ENCODE results near the gene MCEE.
"Not testable (repeated sequence)": the region's sequence is repeated elsewhere in the genome, so short reads cannot be mapped to it uniquely, and the experiment has no call there.

MCEE gene

GRCh38 chr2:71100195-71100964, 29.6 kb downstream of the MCEE start:
- no peaks in the 10 kb centered on the region for H3K36me3 ChIP-seq (ENCODE audit: control insufficient read depth in 1 of 2, insufficient read depth in 2 of 2, low read length in 2 of 2)
- no peaks in the 10 kb centered on the region for H3K9me3 ChIP-seq (ENCODE audit: control insufficient read depth in 1 of 2, low read length in 2 of 2)
- no peak overlapping the region for H3K27ac ChIP-seq (ENCODE audit: low read length)
- H3K4me1 ChIP-seq (ENCODE audit: control insufficient read depth in 1 of 2, insufficient read depth in 2 of 2, low read length in 2 of 2), result no peaks in the 10 kb centered on the region
- H3K4me3 ChIP-seq (ENCODE audit: low read depth in 1 of 2, low read length in 2 of 2), result no peak overlapping the region
- H3K27me3 ChIP-seq (ENCODE audit: low read depth, low read length), result no peaks in the 10 kb centered on the region

GRCh38 chr2:71092491-71093260, 37.4 kb downstream of the MCEE start:
- not testable (repeated sequence) for H3K4me3 ChIP-seq (ENCODE audit: low read depth in 1 of 2, low read length in 2 of 2); H3K27ac ChIP-seq (ENCODE audit: low read length); H3K36me3 ChIP-seq (ENCODE audit: control insufficient read depth in 1 of 2, insufficient read depth in 2 of 2, low read length in 2 of 2); H3K27me3 ChIP-seq (ENCODE audit: low read depth, low read length); H3K4me1 ChIP-seq (ENCODE audit: control insufficient read depth in 1 of 2, insufficient read depth in 2 of 2, low read length in 2 of 2); H3K9me3 ChIP-seq (ENCODE audit: control insufficient read depth in 1 of 2, low read length in 2 of 2)

- H3K27ac ChIP-seq (ENCODE audit: low read length); H3K27me3 ChIP-seq (ENCODE audit: low read depth, low read length); H3K9me3 ChIP-seq (ENCODE audit: control insufficient read depth in 1 of 2, low read length in 2 of 2); H3K4me3 ChIP-seq (ENCODE audit: low read depth in 1 of 2, low read length in 2 of 2); H3K4me1 ChIP-seq (ENCODE audit: control insufficient read depth in 1 of 2, insufficient read depth in 2 of 2, low read length in 2 of 2); H3K36me3 ChIP-seq (ENCODE audit: control insufficient read depth in 1 of 2, insufficient read depth in 2 of 2, low read length in 2 of 2): not testable (repeated sequence)
These were observed 38.2 kb downstream of the MCEE start for GRCh38 chr2:71091808-71092207.

- H3K4me3 ChIP-seq (ENCODE audit: low read depth in 1 of 2, low read length in 2 of 2); H3K4me1 ChIP-seq (ENCODE audit: control insufficient read depth in 1 of 2, insufficient read depth in 2 of 2, low read length in 2 of 2); H3K9me3 ChIP-seq (ENCODE audit: control insufficient read depth in 1 of 2, low read length in 2 of 2); H3K27ac ChIP-seq (ENCODE audit: low read length); H3K27me3 ChIP-seq (ENCODE audit: low read depth, low read length); H3K36me3 ChIP-seq (ENCODE audit: control insufficient read depth in 1 of 2, insufficient read depth in 2 of 2, low read length in 2 of 2): not testable (repeated sequence)
These were observed 40.6 kb downstream of the MCEE start for GRCh38 chr2:71089475-71089874.

- H3K4me3 ChIP-seq (ENCODE audit: low read depth in 1 of 2, low read length in 2 of 2); H3K36me3 ChIP-seq (ENCODE audit: control insufficient read depth in 1 of 2, insufficient read depth in 2 of 2, low read length in 2 of 2); H3K4me1 ChIP-seq (ENCODE audit: control insufficient read depth in 1 of 2, insufficient read depth in 2 of 2, low read length in 2 of 2); H3K9me3 ChIP-seq (ENCODE audit: control insufficient read depth in 1 of 2, low read length in 2 of 2); H3K27me3 ChIP-seq (ENCODE audit: low read depth, low read length); H3K27ac ChIP-seq (ENCODE audit: low read length): not testable (repeated sequence)
These were observed 44.6 kb downstream of the MCEE start for GRCh38 chr2:71085325-71086003.

- not testable (repeated sequence) for H3K27ac ChIP-seq (ENCODE audit: low read length); H3K27me3 ChIP-seq (ENCODE audit: low read depth, low read length); H3K4me1 ChIP-seq (ENCODE audit: control insufficient read depth in 1 of 2, insufficient read depth in 2 of 2, low read length in 2 of 2); H3K9me3 ChIP-seq (ENCODE audit: control insufficient read depth in 1 of 2, low read length in 2 of 2); H3K36me3 ChIP-seq (ENCODE audit: control insufficient read depth in 1 of 2, insufficient read depth in 2 of 2, low read length in 2 of 2)
- H3K4me3 ChIP-seq (ENCODE audit: low read depth in 1 of 2, low read length in 2 of 2), result peak overlapping the region in 1 of 2 donors; percentile 38
These were observed 46.2 kb downstream of the MCEE start for GRCh38 chr2:71083752-71084312.

GRCh38 chr2:71083297-71083696, 46.7 kb downstream of the MCEE start:
- peaks cover 6 to 10% of the 10 kb centered on the region in 2 donors for H3K36me3 ChIP-seq (ENCODE audit: control insufficient read depth in 1 of 2, insufficient read depth in 2 of 2, low read length in 2 of 2)
- H3K4me1 ChIP-seq (ENCODE audit: control insufficient read depth in 1 of 2, insufficient read depth in 2 of 2, low read length in 2 of 2); H3K27me3 ChIP-seq (ENCODE audit: low read depth, low read length); H3K4me3 ChIP-seq (ENCODE audit: low read depth in 1 of 2, low read length in 2 of 2); H3K27ac ChIP-seq (ENCODE audit: low read length); H3K9me3 ChIP-seq (ENCODE audit: control insufficient read depth in 1 of 2, low read length in 2 of 2): not testable (repeated sequence)

- Histone ChIP-seq H3K4me3 (ENCODE audit: low read depth in 1 of 2, low read length in 2 of 2) (no peak overlapping the region), H3K9me3 (ENCODE audit: control insufficient read depth in 1 of 2, low read length in 2 of 2) (no peaks in the 10 kb centered on the region), H3K27ac (ENCODE audit: low read length) (no peak overlapping the region), H3K36me3 (ENCODE audit: control insufficient read depth in 1 of 2, insufficient read depth in 2 of 2, low read length in 2 of 2) (peaks cover 12 to 17% of the 10 kb centered on the region in 2 donors), H3K27me3 (ENCODE audit: low read depth, low read length) (no peaks in the 10 kb centered on the region), H3K4me1 (ENCODE audit: control insufficient read depth in 1 of 2, insufficient read depth in 2 of 2, low read length in 2 of 2) (no peaks in the 10 kb centered on the region)
These were observed 47.4 kb downstream of the MCEE start for GRCh38 chr2:71082402-71083252.

- H3K27ac ChIP-seq (ENCODE audit: low read length), result no peak overlapping the region
- no peaks in the 10 kb centered on the region for H3K9me3 ChIP-seq (ENCODE audit: control insufficient read depth in 1 of 2, low read length in 2 of 2)
- H3K4me1 ChIP-seq (ENCODE audit: control insufficient read depth in 1 of 2, insufficient read depth in 2 of 2, low read length in 2 of 2), result no peaks in the 10 kb centered on the region
- no peaks in the 10 kb centered on the region for H3K27me3 ChIP-seq (ENCODE audit: low read depth, low read length)
- no peak overlapping the region for H3K4me3 ChIP-seq (ENCODE audit: low read depth in 1 of 2, low read length in 2 of 2)
- peaks cover 43 to 50% of the 10 kb centered on the region in 2 donors for H3K36me3 ChIP-seq (ENCODE audit: control insufficient read depth in 1 of 2, insufficient read depth in 2 of 2, low read length in 2 of 2)
These were observed 51.4 kb downstream of the MCEE start for GRCh38 chr2:71078624-71079023.

- Histone ChIP-seq H3K27ac (ENCODE audit: low read length) (no peak overlapping the region), H3K27me3 (ENCODE audit: low read depth, low read length) (no peaks in the 10 kb centered on the region), H3K36me3 (ENCODE audit: control insufficient read depth in 1 of 2, insufficient read depth in 2 of 2, low read length in 2 of 2) (peaks cover 54 to 64% of the 10 kb centered on the region in 2 donors), H3K4me1 (ENCODE audit: control insufficient read depth in 1 of 2, insufficient read depth in 2 of 2, low read length in 2 of 2) (peaks cover 6 to 18% of the 10 kb centered on the region in 2 donors), H3K9me3 (ENCODE audit: control insufficient read depth in 1 of 2, low read length in 2 of 2) (no peaks in the 10 kb centered on the region), H3K4me3 (ENCODE audit: low read depth in 1 of 2, low read length in 2 of 2) (no peak overlapping the region)
These were observed 55.1 kb downstream of the MCEE start for GRCh38 chr2:71074893-71075395.
